Rectal smooth muscle tissue (tissue), 1 donor: ENCODE results near the gene NTRK2.

Experiments used
- H3K27ac ChIP-seq: one replicate; pipeline ENCODE4 v1.7.0; 2013; ENCODE audit warnings: low read depth, low read length, inconsistent platforms
- H3K27me3 ChIP-seq: one replicate; pipeline ENCODE4 v1.7.0; 2013; ENCODE audit warnings: low read length; ENCODE audit not compliant: control insufficient read depth, insufficient read depth
- H3K36me3 ChIP-seq: one replicate; pipeline ENCODE4 v1.7.0; 2013; ENCODE audit warnings: low read length; ENCODE audit not compliant: control insufficient read depth, insufficient read depth
- H3K4me1 ChIP-seq: one replicate; pipeline ENCODE4 v1.7.0; 2013; ENCODE audit warnings: low read length; ENCODE audit not compliant: control insufficient read depth, insufficient read depth
- H3K4me3 ChIP-seq: one replicate; pipeline ENCODE4 v1.7.0; 2013; ENCODE audit warnings: low read length
- H3K9ac ChIP-seq: one replicate; pipeline ENCODE4 v1.7.0; 2013; ENCODE audit warnings: low read length

The NTRK2 gene

GRCh38 chr9:84953797-84954705, 284.5 kb downstream of the NTRK2 start:
- no peaks in the 10 kb centered on the region for H3K27me3 ChIP-seq
- H3K9ac ChIP-seq, result no peak overlapping the region
- H3K4me3 ChIP-seq, result no peak overlapping the region
- no peaks in the 10 kb centered on the region for H3K36me3 ChIP-seq
- no peak overlapping the region for H3K27ac ChIP-seq
- H3K4me1 ChIP-seq, result no peaks in the 10 kb centered on the region

- H3K27me3 ChIP-seq, result no peaks in the 10 kb centered on the region
- H3K9ac ChIP-seq, result no peak overlapping the region
- no peak overlapping the region for H3K4me3 ChIP-seq
- H3K4me1 ChIP-seq, result no peaks in the 10 kb centered on the region
- no peak overlapping the region for H3K27ac ChIP-seq
- no peaks in the 10 kb centered on the region for H3K36me3 ChIP-seq
These were observed 285.6 kb downstream of the NTRK2 start for GRCh38 chr9:84955155-84955554.

GRCh38 chr9:84955971-84956370, 286.4 kb downstream of the NTRK2 start:
- Histone ChIP-seq H3K27ac (no peak overlapping the region), H3K4me1 (no peaks in the 10 kb centered on the region), H3K36me3 (no peaks in the 10 kb centered on the region), H3K27me3 (no peaks in the 10 kb centered on the region), H3K4me3 (no peak overlapping the region), H3K9ac (no peak overlapping the region)

GRCh38 chr9:84959339-84959738, 289.8 kb downstream of the NTRK2 start:
- Histone ChIP-seq H3K4me3 (no peak overlapping the region), H3K9ac (no peak overlapping the region), H3K27me3 (no peaks in the 10 kb centered on the region), H3K27ac (no peak overlapping the region), H3K36me3 (no peaks in the 10 kb centered on the region), H3K4me1 (no peaks in the 10 kb centered on the region)

- no peak overlapping the region for H3K4me3 ChIP-seq
- no peaks in the 10 kb centered on the region for H3K36me3 ChIP-seq
- H3K4me1 ChIP-seq, result no peaks in the 10 kb centered on the region
- no peaks in the 10 kb centered on the region for H3K27me3 ChIP-seq
- no peak overlapping the region for H3K9ac ChIP-seq
- no peak overlapping the region for H3K27ac ChIP-seq
These were observed 297.6 kb downstream of the NTRK2 start for GRCh38 chr9:84966876-84967830.

- H3K36me3 ChIP-seq, result no peaks in the 10 kb centered on the region
- H3K4me3 ChIP-seq, result no peak overlapping the region
- H3K4me1 ChIP-seq, result no peaks in the 10 kb centered on the region
- H3K9ac ChIP-seq, result no peak overlapping the region
- no peak overlapping the region for H3K27ac ChIP-seq
- H3K27me3 ChIP-seq, result no peaks in the 10 kb centered on the region
These were observed 299.6 kb downstream of the NTRK2 start for GRCh38 chr9:84969084-84969483.

- H3K27ac ChIP-seq, result no peak overlapping the region
- H3K4me3 ChIP-seq, result no peak overlapping the region
- no peaks in the 10 kb centered on the region for H3K36me3 ChIP-seq
- no peak overlapping the region for H3K9ac ChIP-seq
- no peaks in the 10 kb centered on the region for H3K4me1 ChIP-seq
- no peaks in the 10 kb centered on the region for H3K27me3 ChIP-seq
These were observed 300.2 kb downstream of the NTRK2 start for GRCh38 chr9:84969736-84970135.

- Histone ChIP-seq H3K4me1 (no peaks in the 10 kb centered on the region), H3K27me3 (no peaks in the 10 kb centered on the region), H3K36me3 (no peaks in the 10 kb centered on the region), H3K9ac (no peak overlapping the region), H3K27ac (no peak overlapping the region), H3K4me3 (no peak overlapping the region)
These were observed 300.9 kb downstream of the NTRK2 start for GRCh38 chr9:84970432-84970831.

- Histone ChIP-seq H3K27ac (no peak overlapping the region), H3K4me3 (no peak overlapping the region), H3K36me3 (no peaks in the 10 kb centered on the region), H3K27me3 (no peaks in the 10 kb centered on the region), H3K4me1 (no peaks in the 10 kb centered on the region), H3K9ac (no peak overlapping the region)
These were observed 302.0 kb downstream of the NTRK2 start for GRCh38 chr9:84971571-84971970.

- Histone ChIP-seq H3K27me3 (no peaks in the 10 kb centered on the region), H3K9ac (no peak overlapping the region), H3K27ac (no peak overlapping the region), H3K4me1 (no peaks in the 10 kb centered on the region), H3K4me3 (no peak overlapping the region), H3K36me3 (no peaks in the 10 kb centered on the region)
These were observed 304.7 kb downstream of the NTRK2 start for GRCh38 chr9:84974258-84974657.

- H3K4me1 ChIP-seq, result no peaks in the 10 kb centered on the region
- H3K4me3 ChIP-seq, result no peak overlapping the region
- no peaks in the 10 kb centered on the region for H3K27me3 ChIP-seq
- no peak overlapping the region for H3K9ac ChIP-seq
- no peaks in the 10 kb centered on the region for H3K36me3 ChIP-seq
- H3K27ac ChIP-seq, result no peak overlapping the region
These were observed 305.3 kb downstream of the NTRK2 start for GRCh38 chr9:84974855-84975254.

GRCh38 chr9:84975926-84976325, 306.4 kb downstream of the NTRK2 start:
- H3K27ac ChIP-seq, result no peak overlapping the region
- H3K4me1 ChIP-seq, result no peaks in the 10 kb centered on the region

More at GRCh38 chr9:84975926-84976325, 306.4 kb downstream of the NTRK2 start:
- H3K27me3 ChIP-seq, result no peaks in the 10 kb centered on the region
- no peaks in the 10 kb centered on the region for H3K36me3 ChIP-seq
- H3K4me3 ChIP-seq, result no peak overlapping the region
- no peak overlapping the region for H3K9ac ChIP-seq
